Endometrium (tissue), 2 donors: Measurements from ENCODE around the gene CT55.
"Not testable (repeated sequence)": the region's sequence is repeated elsewhere in the genome, so short reads cannot be mapped to it uniquely, and the experiment has no call there.

Experiments used
- FAIRE-seq: peaks from 2 replicates; lab custom pipeline; 2012; peaks lifted over from hg19 to GRCh38; lab: Jason Lieb, UNC
- donor health status: control.
- donor health status: control.

CT55 gene

GRCh38 chrX:135170877-135171519, at the start of gene CT55:
CT55 (minus strand) TSS chrX:135171398; CDS start chrX:135171171, 227 bp downstream.
- no peak for FAIRE-seq

GRCh38 chrX:135213200-135213844, 42.1 kb upstream of the CT55 start:
- FAIRE-seq, result no peak

- not testable (repeated sequence) for FAIRE-seq
These were observed 35.2 kb upstream of the CT55 start for GRCh38 chrX:135206427-135206826.

GRCh38 chrX:135200297-135200696, 29.1 kb upstream of the CT55 start:
- FAIRE-seq, result no peak

GRCh38 chrX:135194684-135195083, 23.5 kb upstream of the CT55 start:
- FAIRE-seq, result no peak

GRCh38 chrX:135193740-135194139, 22.5 kb upstream of the CT55 start:
- FAIRE-seq, result no peak

GRCh38 chrX:135191838-135192237, 20.6 kb upstream of the CT55 start:
- FAIRE-seq, result no peak

GRCh38 chrX:135185795-135186443, 14.7 kb upstream of the CT55 start:
- FAIRE-seq, result no peak

GRCh38 chrX:135178636-135179035, 7.4 kb upstream of the CT55 start:
- no peak for FAIRE-seq

- no peak for FAIRE-seq
These were observed 730 bp downstream of the CT55 start for GRCh38 chrX:135170468-135170867.

GRCh38 chrX:135169534-135169933, 1.7 kb downstream of the CT55 start:
- FAIRE-seq, result not testable (repeated sequence)

- FAIRE-seq, result no peak
These were observed 2.7 kb downstream of the CT55 start for GRCh38 chrX:135168486-135168885.

- not testable (repeated sequence) for FAIRE-seq
These were observed 16.5 kb downstream of the CT55 start for GRCh38 chrX:135154688-135155087.

GRCh38 chrX:135126145-135126544, 45.1 kb downstream of the CT55 start:
- FAIRE-seq, result not testable (repeated sequence)

- not testable (repeated sequence) for FAIRE-seq
These were observed 51.1 kb downstream of the CT55 start, which contains the start of gene ETDB for GRCh38 chrX:135120056-135120576. ETDB (minus strand) TSS chrX:135120526; CDS start chrX:135119261, 1,265 bp downstream.

GRCh38 chrX:135116064-135116463, 55.1 kb downstream of the CT55 start:
- not testable (repeated sequence) for FAIRE-seq

- FAIRE-seq, result no peak
These were observed 56.8 kb downstream of the CT55 start for GRCh38 chrX:135114392-135114791.

- no peak for FAIRE-seq
These were observed 58.5 kb downstream of the CT55 start for GRCh38 chrX:135112743-135113142.

GRCh38 chrX:135112096-135112729, 59.0 kb downstream of the CT55 start:
- no peak for FAIRE-seq

- no peak for FAIRE-seq
These were observed 61.6 kb downstream of the CT55 start for GRCh38 chrX:135109554-135109953.
